RWPE1 (cell line): Measurements from ENCODE around the gene SPINDOC.

Experiments used
- CTCF ChIA-PET: fragments of 350-600 bp; sonication (Branson Sonifier 250); formaldehyde crosslinking; extraction: SDS; loops from one replicate; lab custom pipeline; 2021; lab: Yijun Ruan, JAX
- POLR2A ChIA-PET: fragments of 400-600 bp; formaldehyde crosslinking; extraction: SDS; loops from one replicate; lab custom pipeline; 2020; ENCODE audit warnings: antibody characterized with exemption; ENCODE audit not compliant: low non-redundant PET; lab: Yijun Ruan, JAX
- DNase-seq: peaks from one replicate; pipeline ENCODE4 v3.0.0; 2012; ENCODE audit warnings: low spot score
- H3K27ac ChIP-seq: fragments of 450-650 bp; 2 replicates; pipeline ENCODE4 v1.5.1; 2017
- CTCF ChIP-seq: fragments of 450-650 bp; conservative IDR thresholded peaks from 2 replicates; pipeline ENCODE4 v1.5.1; 2017; ENCODE audit warnings: low read depth, mild to moderate bottlenecking

Gene SPINDOC

DNA sequence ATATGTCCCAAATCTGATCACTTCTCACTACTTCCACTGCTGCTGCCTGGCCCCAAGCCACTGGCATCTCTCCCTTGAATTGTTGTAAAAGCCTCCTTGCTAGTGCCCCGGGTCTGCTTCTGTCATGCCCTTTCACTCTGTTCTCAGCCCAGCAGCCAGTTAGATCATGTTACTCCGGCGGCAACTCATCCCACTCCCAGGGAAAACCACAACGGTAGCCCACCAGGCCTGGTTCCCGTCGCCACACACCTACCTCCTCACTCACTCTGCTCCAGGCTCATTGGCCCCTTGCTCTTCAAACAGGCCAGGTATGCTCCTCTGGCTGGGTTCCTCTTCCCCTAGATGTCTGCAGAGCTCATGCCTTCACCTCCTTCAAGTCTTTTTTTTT lies 21.9 kb downstream of the SPINDOC start:
- no peak for TF ChIP-seq CTCF
- CTCF ChIA-PET, result interaction anchor here (0.6 to 5.4 kb wide), 2 partner anchors 28 to 110 kb away, joined by 3 to 48 read pairs; no protein-coding TSS in a partner anchor
- POLR2A ChIA-PET, result no interaction called here
- DNase-seq, result no peak
- no peak overlapping the region for H3K27ac ChIP-seq

GRCh38 chr11:63837027-63837688 lies 23.9 kb downstream of the SPINDOC start:
- DNase-seq, result peak; percentile 82
- ChIA-PET CTCF (interaction anchor here (0.5 to 5.4 kb wide), 22 partner anchors 10 to 312 kb away, joined by 3 to 48 read pairs (median 3); no protein-coding TSS in a partner anchor), POLR2A (interaction anchor here (0.5 kb wide), 1 partner anchor 109 kb away, joined by 3 read pairs; no protein-coding TSS in a partner anchor)
- H3K27ac ChIP-seq, result peak overlapping the region; percentile 88
- TF ChIP-seq CTCF, result peak; percentile 81

DNA sequence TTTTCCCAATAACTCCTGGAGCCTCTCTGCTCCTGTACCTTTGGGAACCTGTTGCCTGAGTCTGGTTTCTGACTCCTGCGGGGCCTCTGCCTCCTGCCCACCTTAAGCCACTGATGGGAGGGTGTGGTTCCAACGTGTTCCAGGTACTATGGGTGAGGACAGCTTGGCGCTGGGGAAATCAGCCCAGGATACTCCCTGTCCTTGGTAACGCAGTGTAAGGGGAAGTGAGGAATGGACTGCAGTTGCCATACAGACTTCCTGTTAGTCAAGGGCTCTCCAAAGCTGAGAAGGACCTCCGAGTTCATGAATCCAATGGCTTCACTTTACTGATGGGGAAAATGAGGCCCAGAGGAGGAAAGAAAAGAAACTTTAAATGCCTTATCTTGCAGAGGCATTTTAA lies 24.5 kb downstream of the SPINDOC start:
- no peak for DNase-seq
- TF ChIP-seq CTCF, result no peak
- H3K27ac ChIP-seq, result peak overlapping the region; percentile 88
- POLR2A ChIA-PET, result no interaction called here
- CTCF ChIA-PET, result interaction anchor here (0.5 to 5.4 kb wide), 15 partner anchors 12 to 311 kb away, joined by 3 to 48 read pairs (median 4); no protein-coding TSS in a partner anchor

GRCh38 chr11:63838150-63838677 lies 25.0 kb downstream of the SPINDOC start:
- CTCF ChIA-PET, result interaction anchor here (0.9 to 5.4 kb wide), 8 partner anchors 12 to 107 kb away, joined by 3 to 48 read pairs (median 4); no protein-coding TSS in a partner anchor
- peak overlapping the region; percentile 88 for H3K27ac ChIP-seq
- no peak for TF ChIP-seq CTCF
- DNase-seq, result no peak
- POLR2A ChIA-PET, result interaction anchor here (0.6 to 0.9 kb wide), 6 partner anchors 9 to 138 kb away, joined by 3 to 5 read pairs (median 3); no protein-coding TSS in a partner anchor

GRCh38 chr11:63838678-63839507 lies 25.6 kb downstream of the SPINDOC start, which contains the start of gene MARK2:
MARK2 (plus strand) TSS chr11:63839110; CDS start chr11:63839507, 397 bp downstream.
- TF ChIP-seq CTCF, result no peak
- POLR2A ChIA-PET, result interaction anchor here (0.6 to 1.0 kb wide), 7 partner anchors 10 to 137 kb away, joined by 3 to 5 read pairs (median 3); no protein-coding TSS in a partner anchor
- peak within 1 kb of the TSS; percentile 88 for H3K27ac ChIP-seq
- CTCF ChIA-PET, result interaction anchor here (0.8 to 5.4 kb wide), 6 partner anchors 13 to 106 kb away, joined by 3 to 48 read pairs (median 4); no protein-coding TSS in a partner anchor
- peak; percentile 99 for DNase-seq
